A549 (cell line): ENCODE measurements around the gene SLC37A2. TPM values are rescaled to one million over a fixed set of nuclear protein-coding genes. Genes with fewer than 3 reads are reported as not detected.

Experiments
- ATAC-seq, 2 experiments: fragments of 200-7000 bp in 1 of 2; fragments of >200 bp in 1 of 2; cut with Nextera tagmentation in 1 of 2; cut with Tn5 transposase in 1 of 2; 3 replicates each; pipeline versions ENCODE4 v1.8.0 to v1.9.1; 2018 to 2020; ENCODE audit warnings: mild to moderate bottlenecking in 1 of 2, moderate library complexity in 1 of 2
- CTCF ChIA-PET: fragments of 300-600 bp; sonication (Branson Sonifier 250); formaldehyde crosslinking; extraction: SDS; loops from one replicate; lab custom pipeline; 2021; ENCODE audit warnings: antibody characterized with exemption, inconsistent platforms; lab: Yijun Ruan, JAX
- POLR2A ChIA-PET: fragments of 350-600 bp; formaldehyde crosslinking; extraction: SDS; loops from one replicate; lab custom pipeline; 2021; ENCODE audit warnings: antibody characterized with exemption, inconsistent platforms; lab: Yijun Ruan, JAX
- DNase-seq, 2 experiments: peaks; one replicate each; pipeline versions ENCODE4 v3.0.0 to v3.0.0-alpha.2; 2011 to 2016; ENCODE audit warnings: low read depth in 1 of 2, low spot score in 1 of 2
- FAIRE-seq: peaks from 2 replicates; lab custom pipeline; 2011; peaks lifted over from hg19 to GRCh38; lab: Jason Lieb, UNC
- H3K27ac ChIP-seq, 2 experiments: fragments of >200 bp; sonication (Bioruptor Twin); formaldehyde crosslinking; 3 replicates each; pipeline ENCODE4 v1.5.1; 2016 to 2017
- H3K4me1 ChIP-seq: fragments of >200 bp; sonication (Bioruptor Twin); formaldehyde crosslinking; 3 replicates; pipeline ENCODE4 v1.6.1; 2016
- H3K4me2 ChIP-seq: fragments of >200 bp; sonication (Bioruptor Twin); formaldehyde crosslinking; 3 replicates; pipeline ENCODE4 v1.6.1; 2016
- H3K4me3 ChIP-seq: fragments of >200 bp; sonication (Bioruptor Twin); formaldehyde crosslinking; 3 replicates; pipeline ENCODE4 v1.5.1; 2016
- H3K9me3 ChIP-seq: fragments of >200 bp; sonication (Bioruptor Twin); formaldehyde crosslinking; 3 replicates; pipeline ENCODE4 v1.6.1; 2016
- BHLHE40 ChIP-seq: IDR thresholded peaks from 2 replicates; pipeline ENCODE4 v1.6.1; 2012; ENCODE audit warnings: low read depth, low read length, inconsistent platforms
- CBX8 ChIP-seq: fragments of 200-600 bp; sonication (generic); IDR thresholded peaks from 2 replicates; pipeline ENCODE4 v1.6.1; 2016
- EHF ChIP-seq: fragments of 250-450 bp; sonication (Bioruptor Pico); IDR thresholded peaks from 2 replicates; pipeline ENCODE4 v1.5.0; 2020; ENCODE audit warnings: mild to moderate bottlenecking
- EP300 ChIP-seq, 2 experiments: fragments of >200 bp; sonication (Bioruptor Twin); formaldehyde crosslinking; IDR thresholded peaks; 2 replicates in 1 of 2; 3 replicates in 1 of 2; pipeline ENCODE4 v1.6.1; 2016 to 2017
- ESRRA ChIP-seq: fragments of 150-350 bp; IDR thresholded peaks from 2 replicates; pipeline ENCODE4 v1.6.1; 2014; ENCODE audit warnings: mild to moderate bottlenecking, low read length, borderline replicate concordance
- HOXA7 ChIP-seq: fragments of 250-450 bp; sonication (Bioruptor Pico); IDR thresholded peaks from 2 replicates; pipeline ENCODE4 v1.5.0; 2020; ENCODE audit warnings: mild to moderate bottlenecking, moderate library complexity
- MAFK ChIP-seq: fragments of 450-650 bp; IDR thresholded peaks from 2 replicates; pipeline ENCODE4 v1.6.1; 2014; ENCODE audit not compliant: partially characterized antibody
- NFE2L2 ChIP-seq: fragments of 150-350 bp; conservative IDR thresholded peaks from 2 replicates; pipeline ENCODE4 v1.6.1; 2014; ENCODE audit warnings: low read length
- POLR2A ChIP-seq: IDR thresholded peaks from 2 replicates; pipeline ENCODE4 v1.6.1; 2012; ENCODE audit warnings: mild to moderate bottlenecking, low read length
- POLR2AphosphoS2 ChIP-seq: conservative IDR thresholded peaks from 2 replicates; pipeline ENCODE4 v1.6.1; 2012; ENCODE audit warnings: low read length, improper control_type of control experiment, inconsistent platforms
- RAD21 ChIP-seq, 2 experiments: fragments of >200 bp in 1 of 2; sonication (Bioruptor Twin) in 1 of 2; formaldehyde crosslinking in 1 of 2; IDR thresholded peaks in 1 of 2; conservative IDR thresholded peaks in 1 of 2; 2 replicates in 1 of 2; 3 replicates in 1 of 2; pipeline ENCODE4 v1.6.1; 2012 to 2018; ENCODE audit warnings: inconsistent platforms in 1 of 2
- RCOR1 ChIP-seq: fragments of 150-350 bp; IDR thresholded peaks from 2 replicates; pipeline ENCODE4 v1.6.1; 2014; ENCODE audit warnings: antibody characterized with exemption, low read length, low read depth
- RFX5 ChIP-seq: fragments of 450-650 bp; IDR thresholded peaks from 2 replicates; pipeline ENCODE4 v1.7.1; 2014; ENCODE audit warnings: antibody characterized with exemption, mild to moderate bottlenecking, moderate library complexity
- TFCP2L1 ChIP-seq: fragments of 250-450 bp; sonication (Bioruptor Pico); IDR thresholded peaks from 2 replicates; pipeline ENCODE4 v1.5.0; 2021; ENCODE audit warnings: mild to moderate bottlenecking
- ZNF302 ChIP-seq: fragments of 250-450 bp; sonication (Bioruptor Pico); IDR thresholded peaks from 2 replicates; pipeline ENCODE4 v1.9.0; 2021; ENCODE audit warnings: inconsistent platforms, mild to moderate bottlenecking, moderate library complexity
- ZSCAN20 ChIP-seq: fragments of 250-450 bp; sonication (Bioruptor Pico); IDR thresholded peaks from 2 replicates; pipeline ENCODE4 v1.8.0; 2022; ENCODE audit warnings: mild to moderate bottlenecking, moderate library complexity
- WGBS: methylation state at CpG from one replicate; pipeline ENCODE4 v1.1.6; 2017; ENCODE audit errors: missing lambda C conversion rate; 5-methylcytosine and 5-hydroxymethylcytosine counted together
- polyA plus RNA-seq, 4 experiments: library from polyadenylated mRNA; depleted of rRNA in 3 of 4; stranded (reverse); fragments of >200 nt; fragmentation: RNase III in 1 of 4; extraction: RNeasy Plus Mini Kit Qiagen cat#74134 plus additional on column Dnase treatment in 1 of 4; gene quantifications; 2 replicates in 3 of 4; 3 replicates in 1 of 4; pipeline ENCODE4 v1.2.3, GENCODE V29; 2011 to 2017
- TF ChIP-seq, protein P1 (sequence below): fragments of 200-600 bp; sonication (generic); IDR thresholded peaks from 2 replicates; pipeline ENCODE4 v1.6.1; 2016; ENCODE audit warnings: antibody characterized with exemption, mild to moderate bottlenecking, moderate library complexity
- TF ChIP-seq, protein P2 (sequence below): fragments of 250-450 bp; sonication (Bioruptor Pico); IDR thresholded peaks from 2 replicates; pipeline ENCODE4 v1.5.0; 2021; ENCODE audit warnings: mild to moderate bottlenecking, moderate library complexity, borderline replicate concordance
- TF ChIP-seq, protein P3 (sequence below): IDR thresholded peaks from 2 replicates; pipeline ENCODE4 v1.6.1; 2012; ENCODE audit warnings: low read depth, borderline replicate concordance
- TF ChIP-seq, protein P4 (sequence below): IDR thresholded peaks from 2 replicates; pipeline ENCODE4 v1.6.1; 2012
- TF ChIP-seq, protein P5 (sequence below): fragments of 450-650 bp; IDR thresholded peaks from 2 replicates; pipeline ENCODE4 v1.6.1; 2014; ENCODE audit warnings: antibody characterized with exemption
- TF ChIP-seq, protein P6 (sequence below): fragments of 250-450 bp; sonication (Bioruptor Pico); IDR thresholded peaks from 2 replicates; pipeline ENCODE4 v1.5.0; 2020; ENCODE audit warnings: low read depth, mild to moderate bottlenecking, moderate library complexity

The SLC37A2 gene
- polyA plus RNA-seq, 2 of the 4 experiments (the other 2 are of a cell fraction): 0.13 to 0.14 TPM

DNA sequence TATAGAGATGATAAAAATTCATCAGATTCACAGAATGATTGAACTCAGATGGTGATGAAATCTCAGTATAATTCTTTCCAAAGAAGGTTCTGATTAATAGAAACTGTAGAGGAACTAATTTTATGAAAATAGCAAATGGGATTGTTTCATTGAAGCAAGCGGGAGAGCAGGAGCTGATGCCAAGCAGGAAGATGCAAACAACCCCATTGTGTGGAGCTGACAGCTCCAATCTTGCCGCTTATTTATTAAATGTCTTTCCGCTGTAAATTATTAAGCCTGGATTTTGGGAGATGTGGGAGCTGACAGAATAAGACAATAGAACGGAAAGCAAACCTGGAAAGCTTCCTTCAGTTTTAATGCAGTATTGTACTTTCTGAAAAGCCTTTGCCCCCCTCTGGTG, 54.3 kb downstream of the SLC37A2 start (continued):
- TF ChIP-seq, protein P1, sequence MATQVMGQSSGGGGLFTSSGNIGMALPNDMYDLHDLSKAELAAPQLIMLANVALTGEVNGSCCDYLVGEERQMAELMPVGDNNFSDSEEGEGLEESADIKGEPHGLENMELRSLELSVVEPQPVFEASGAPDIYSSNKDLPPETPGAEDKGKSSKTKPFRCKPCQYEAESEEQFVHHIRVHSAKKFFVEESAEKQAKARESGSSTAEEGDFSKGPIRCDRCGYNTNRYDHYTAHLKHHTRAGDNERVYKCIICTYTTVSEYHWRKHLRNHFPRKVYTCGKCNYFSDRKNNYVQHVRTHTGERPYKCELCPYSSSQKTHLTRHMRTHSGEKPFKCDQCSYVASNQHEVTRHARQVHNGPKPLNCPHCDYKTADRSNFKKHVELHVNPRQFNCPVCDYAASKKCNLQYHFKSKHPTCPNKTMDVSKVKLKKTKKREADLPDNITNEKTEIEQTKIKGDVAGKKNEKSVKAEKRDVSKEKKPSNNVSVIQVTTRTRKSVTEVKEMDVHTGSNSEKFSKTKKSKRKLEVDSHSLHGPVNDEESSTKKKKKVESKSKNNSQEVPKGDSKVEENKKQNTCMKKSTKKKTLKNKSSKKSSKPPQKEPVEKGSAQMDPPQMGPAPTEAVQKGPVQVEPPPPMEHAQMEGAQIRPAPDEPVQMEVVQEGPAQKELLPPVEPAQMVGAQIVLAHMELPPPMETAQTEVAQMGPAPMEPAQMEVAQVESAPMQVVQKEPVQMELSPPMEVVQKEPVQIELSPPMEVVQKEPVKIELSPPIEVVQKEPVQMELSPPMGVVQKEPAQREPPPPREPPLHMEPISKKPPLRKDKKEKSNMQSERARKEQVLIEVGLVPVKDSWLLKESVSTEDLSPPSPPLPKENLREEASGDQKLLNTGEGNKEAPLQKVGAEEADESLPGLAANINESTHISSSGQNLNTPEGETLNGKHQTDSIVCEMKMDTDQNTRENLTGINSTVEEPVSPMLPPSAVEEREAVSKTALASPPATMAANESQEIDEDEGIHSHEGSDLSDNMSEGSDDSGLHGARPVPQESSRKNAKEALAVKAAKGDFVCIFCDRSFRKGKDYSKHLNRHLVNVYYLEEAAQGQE: no peak
- TF ChIP-seq ESRRA (no peak), RFX5 (no peak), EHF (CRISPR knock-in tag) (no peak), BHLHE40 (no peak)
- TF ChIP-seq, protein P2, sequence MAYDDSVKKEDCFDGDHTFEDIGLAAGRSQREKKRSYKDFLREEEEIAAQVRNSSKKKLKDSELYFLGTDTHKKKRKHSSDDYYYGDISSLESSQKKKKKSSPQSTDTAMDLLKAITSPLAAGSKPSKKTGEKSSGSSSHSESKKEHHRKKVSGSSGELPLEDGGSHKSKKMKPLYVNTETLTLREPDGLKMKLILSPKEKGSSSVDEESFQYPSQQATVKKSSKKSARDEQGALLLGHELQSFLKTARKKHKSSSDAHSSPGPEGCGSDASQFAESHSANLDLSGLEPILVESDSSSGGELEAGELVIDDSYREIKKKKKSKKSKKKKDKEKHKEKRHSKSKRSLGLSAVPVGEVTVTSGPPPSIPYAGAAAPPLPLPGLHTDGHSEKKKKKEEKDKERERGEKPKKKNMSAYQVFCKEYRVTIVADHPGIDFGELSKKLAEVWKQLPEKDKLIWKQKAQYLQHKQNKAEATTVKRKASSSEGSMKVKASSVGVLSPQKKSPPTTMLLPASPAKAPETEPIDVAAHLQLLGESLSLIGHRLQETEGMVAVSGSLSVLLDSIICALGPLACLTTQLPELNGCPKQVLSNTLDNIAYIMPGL (CRISPR knock-in tag): no peak

DNA sequence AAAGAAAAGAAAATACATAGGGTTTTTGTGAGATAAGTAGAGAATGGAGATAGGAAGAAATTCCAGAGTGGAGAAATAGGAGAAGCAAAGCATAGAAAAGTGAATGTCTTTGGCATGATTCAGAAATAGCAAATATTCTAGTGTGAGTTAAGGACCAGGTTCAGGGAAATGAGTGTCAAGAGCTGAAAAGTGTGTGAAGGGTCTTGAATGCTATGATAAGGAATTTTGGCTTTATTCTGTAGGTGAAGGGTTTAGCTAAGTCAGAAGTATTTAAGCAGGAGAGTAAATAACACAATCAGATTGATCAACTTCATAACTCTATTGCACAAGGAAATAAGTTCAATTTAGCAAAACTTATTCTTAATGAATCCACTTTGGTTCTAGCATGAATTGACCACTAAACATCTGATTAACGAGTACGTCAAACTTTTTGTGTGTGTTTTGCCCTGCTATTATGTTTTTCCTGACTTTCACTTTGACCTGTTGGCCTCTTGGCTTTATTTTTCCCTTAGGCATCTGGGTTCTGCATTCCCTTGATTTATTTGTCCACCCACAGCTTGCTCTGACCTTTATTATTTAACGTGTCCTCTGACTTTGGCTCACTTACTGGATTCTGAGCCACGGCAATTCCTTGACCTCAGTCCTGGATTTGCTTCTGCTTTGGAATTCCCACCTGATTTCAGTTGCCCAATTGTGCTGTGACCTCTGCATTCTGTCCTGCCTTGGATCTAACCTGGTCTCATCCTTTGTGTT, 60.3 kb downstream of the SLC37A2 start:
- FAIRE-seq (no peak), DNase-seq (no peak), ATAC-seq (no peak)
- Histone ChIP-seq H3K4me2 (peak overlapping the region; percentile 69), H3K27ac (peak overlapping the region in 1 of 2 experiments; percentile 72; a peak in 3 of 6 replicates), H3K9me3 (peaks cover 6% of the 10 kb centered on the region; the same call in 2 of the 3 replicates), H3K4me1 (no peaks in the 10 kb centered on the region), H3K4me3 (peak overlapping the region; percentile 35)
- POLR2A ChIA-PET: interaction anchor here (1.0 to 1.6 kb wide), 2 partner anchors 11 to 12 kb away, joined by 3 to 5 read pairs; partner anchors contain the start of gene TMEM218
- 78% methylated on average over 4 of the region's 4 CpGs for WGBS
- TF ChIP-seq CBX8 (no peak), TFCP2L1 (no peak), POLR2A (no peak), MAFK (no peak), RCOR1 (no peak), EP300 (IDR thresholded peaks at IDR 0.05) (no peak), NFE2L2 (no peak), RAD21 (conservative IDR thresholded peaks at IDR 0.05 in 1 of 2, IDR thresholded peaks at IDR 0.05 in 1 of 2) (no peak), POLR2AphosphoS2 (no peak), HOXA7 (CRISPR knock-in tag) (no peak), ZSCAN20 (no peak), ZNF302 (no peak)
- TF ChIP-seq, protein P3, sequence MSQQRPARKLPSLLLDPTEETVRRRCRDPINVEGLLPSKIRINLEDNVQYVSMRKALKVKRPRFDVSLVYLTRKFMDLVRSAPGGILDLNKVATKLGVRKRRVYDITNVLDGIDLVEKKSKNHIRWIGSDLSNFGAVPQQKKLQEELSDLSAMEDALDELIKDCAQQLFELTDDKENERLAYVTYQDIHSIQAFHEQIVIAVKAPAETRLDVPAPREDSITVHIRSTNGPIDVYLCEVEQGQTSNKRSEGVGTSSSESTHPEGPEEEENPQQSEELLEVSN: no peak
- TF ChIP-seq, protein P4, sequence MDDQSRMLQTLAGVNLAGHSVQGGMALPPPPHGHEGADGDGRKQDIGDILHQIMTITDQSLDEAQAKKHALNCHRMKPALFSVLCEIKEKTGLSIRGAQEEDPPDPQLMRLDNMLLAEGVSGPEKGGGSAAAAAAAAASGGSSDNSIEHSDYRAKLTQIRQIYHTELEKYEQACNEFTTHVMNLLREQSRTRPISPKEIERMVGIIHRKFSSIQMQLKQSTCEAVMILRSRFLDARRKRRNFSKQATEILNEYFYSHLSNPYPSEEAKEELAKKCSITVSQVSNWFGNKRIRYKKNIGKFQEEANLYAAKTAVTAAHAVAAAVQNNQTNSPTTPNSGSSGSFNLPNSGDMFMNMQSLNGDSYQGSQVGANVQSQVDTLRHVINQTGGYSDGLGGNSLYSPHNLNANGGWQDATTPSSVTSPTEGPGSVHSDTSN: no peak
- TF ChIP-seq, protein P1: no peak
- TF ChIP-seq, protein P5, sequence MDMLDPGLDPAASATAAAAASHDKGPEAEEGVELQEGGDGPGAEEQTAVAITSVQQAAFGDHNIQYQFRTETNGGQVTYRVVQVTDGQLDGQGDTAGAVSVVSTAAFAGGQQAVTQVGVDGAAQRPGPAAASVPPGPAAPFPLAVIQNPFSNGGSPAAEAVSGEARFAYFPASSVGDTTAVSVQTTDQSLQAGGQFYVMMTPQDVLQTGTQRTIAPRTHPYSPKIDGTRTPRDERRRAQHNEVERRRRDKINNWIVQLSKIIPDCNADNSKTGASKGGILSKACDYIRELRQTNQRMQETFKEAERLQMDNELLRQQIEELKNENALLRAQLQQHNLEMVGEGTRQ: no peak
- TF ChIP-seq, protein P6, sequence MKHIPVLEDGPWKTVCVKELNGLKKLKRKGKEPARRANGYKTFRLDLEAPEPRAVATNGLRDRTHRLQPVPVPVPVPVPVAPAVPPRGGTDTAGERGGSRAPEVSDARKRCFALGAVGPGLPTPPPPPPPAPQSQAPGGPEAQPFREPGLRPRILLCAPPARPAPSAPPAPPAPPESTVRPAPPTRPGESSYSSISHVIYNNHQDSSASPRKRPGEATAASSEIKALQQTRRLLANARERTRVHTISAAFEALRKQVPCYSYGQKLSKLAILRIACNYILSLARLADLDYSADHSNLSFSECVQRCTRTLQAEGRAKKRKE (CRISPR knock-in tag): no peak
- CTCF ChIA-PET: interaction anchor here (1.1 to 3.2 kb wide), 11 partner anchors 9 to 281 kb away, joined by 3 to 19 read pairs (median 5); partner anchors contain the start of gene TMEM218
